Measurements from ENCODE around the gene CCRL2. TPM values are rescaled to one million over a fixed set of nuclear protein-coding genes. Genes with fewer than 3 reads are reported as not detected.

The CCRL2 gene
- total and polyA plus RNA-seq, 4 donors = 11.0 to 95.9 (median 19.8) TPM

GRCh38 chr3:46380471-46381221 is 26.4 kb upstream of the CCRL2 start:
- DNase-seq (peak; percentile 30 to 81 (median 73)), ATAC-seq (ENCODE audit: insufficient read depth, low FRiP score) (no peak)
- Histone ChIP-seq H3K36me3 (ENCODE audit: control insufficient read depth in 4 of 4, insufficient read depth in 4 of 4, low read length in 4 of 4) (no peaks in the 10 kb centered on the region), H3K4me3 (no peak overlapping the region), H3K27ac (ENCODE audit: low read depth in 1 of 2, low read length in 1 of 2) (peak overlapping the region in 1 of 2 donors; percentile 88), H3K27me3 (ENCODE audit: control insufficient read depth in 3 of 3, insufficient read depth in 3 of 3, low read length in 2 of 3) (no peaks in the 10 kb centered on the region), H3K4me1 (ENCODE audit: control insufficient read depth in 5 of 5, insufficient read depth in 5 of 5, low read length in 5 of 5) (peaks cover 0 to 48% (median 11%) of the 10 kb centered on the region in 5 donors), H3K9me3 (ENCODE audit: control insufficient read depth in 4 of 4, insufficient read depth in 3 of 4, low read length in 3 of 4) (no peaks in the 10 kb centered on the region), H3K9ac (ENCODE audit: insufficient read depth in 1 of 2, low read length in 2 of 2) (no peak overlapping the region)
- TF ChIP-seq CTCF (IDR thresholded peaks at IDR 0.05; ENCODE audit: control extremely low read depth, extremely low read depth) = no peak
- 66 to 78% methylated on average over 8 of the region's 8 CpGs for WGBS, 2 donors

GRCh38 chr3:46381625-46382024 is 25.4 kb upstream of the CCRL2 start:
- H3K4me3 ChIP-seq = no peak overlapping the region
- no peak overlapping the region for H3K9ac ChIP-seq (ENCODE audit: insufficient read depth in 1 of 2, low read length in 2 of 2)
- H3K9me3 ChIP-seq (ENCODE audit: control insufficient read depth in 4 of 4, insufficient read depth in 3 of 4, low read length in 3 of 4) = no peaks in the 10 kb centered on the region
- WGBS, 2 donors = 47 to 67% methylated on average over 3 of the region's 3 CpGs
- no peak for TF ChIP-seq CTCF (IDR thresholded peaks at IDR 0.05; ENCODE audit: control extremely low read depth, extremely low read depth)
- no peaks in the 10 kb centered on the region for H3K36me3 ChIP-seq (ENCODE audit: control insufficient read depth in 4 of 4, insufficient read depth in 4 of 4, low read length in 4 of 4)
- no peak overlapping the region for H3K27ac ChIP-seq (ENCODE audit: low read depth in 1 of 2, low read length in 1 of 2)
- H3K27me3 ChIP-seq (ENCODE audit: control insufficient read depth in 3 of 3, insufficient read depth in 3 of 3, low read length in 2 of 3) = no peaks in the 10 kb centered on the region
- H3K4me1 ChIP-seq (ENCODE audit: control insufficient read depth in 5 of 5, insufficient read depth in 5 of 5, low read length in 5 of 5) = peaks cover 0 to 48% (median 15%) of the 10 kb centered on the region in 5 donors
- ATAC-seq (ENCODE audit: insufficient read depth, low FRiP score) (no peak), DNase-seq (peak in 2 of 3 donors; percentile 41 to 55)

GRCh38 chr3:46383211-46383950 is 23.7 kb upstream of the CCRL2 start:
- H3K4me1 ChIP-seq (ENCODE audit: control insufficient read depth in 5 of 5, insufficient read depth in 5 of 5, low read length in 5 of 5) = peaks cover 0 to 45% (median 15%) of the 10 kb centered on the region in 5 donors
- no peak for TF ChIP-seq CTCF (IDR thresholded peaks at IDR 0.05; ENCODE audit: control extremely low read depth, extremely low read depth)
- DNase-seq = peak in 2 of 3 donors; percentile 34 to 69

More at GRCh38 chr3:46383211-46383950, 23.7 kb upstream of the CCRL2 start:
- 34 to 44% methylated on average over 6 of the region's 6 CpGs for WGBS, 2 donors
- Histone ChIP-seq H3K36me3 (ENCODE audit: control insufficient read depth in 4 of 4, insufficient read depth in 4 of 4, low read length in 4 of 4) (no peaks in the 10 kb centered on the region), H3K4me3 (no peak overlapping the region), H3K27ac (ENCODE audit: low read depth in 1 of 2, low read length in 1 of 2) (peak overlapping the region in 1 of 2 donors; percentile 67), H3K9ac (ENCODE audit: insufficient read depth in 1 of 2, low read length in 2 of 2) (no peak overlapping the region), H3K27me3 (ENCODE audit: control insufficient read depth in 3 of 3, insufficient read depth in 3 of 3, low read length in 2 of 3) (no peaks in the 10 kb centered on the region), H3K9me3 (ENCODE audit: control insufficient read depth in 4 of 4, insufficient read depth in 3 of 4, low read length in 3 of 4) (no peaks in the 10 kb centered on the region)
- no peak for ATAC-seq (ENCODE audit: insufficient read depth, low FRiP score)

All from lung (tissue), 12 donors.